ENCODE measurements around the gene TMEM201. TPM values are rescaled to one million over a fixed set of nuclear protein-coding genes. Genes with fewer than 3 reads are reported as not detected.

TMEM201 gene
- total and polyA plus RNA-seq, 2 of the 8 experiments (the other 6 are each of a cell fraction or from before 2014, with no cell fraction given) = 8.2 to 27.1 TPM

DNA sequence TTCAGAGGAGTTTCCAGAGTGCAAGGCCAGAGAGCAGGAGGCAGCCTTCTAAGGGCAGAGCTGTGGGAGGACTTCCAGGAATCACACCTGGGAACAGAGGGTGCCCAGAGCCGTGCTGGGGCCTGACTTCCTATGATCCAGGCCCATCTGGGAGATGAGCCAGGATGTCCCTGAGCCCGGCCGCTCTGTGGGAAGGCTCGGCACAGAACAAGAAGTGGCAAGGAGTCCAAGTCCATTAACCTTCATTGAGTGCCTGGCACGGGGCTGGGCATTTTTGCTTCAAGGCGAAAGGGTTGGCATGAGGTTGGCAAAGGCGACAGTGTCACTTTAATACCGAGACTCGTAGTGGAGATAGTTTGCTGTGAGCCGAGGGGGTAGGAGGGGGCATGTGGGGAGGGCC is 18.2 kb downstream of the TMEM201 start:
- Histone ChIP-seq H3K9me3 (ENCODE audit: insufficient read depth in 2 of 2, low read depth in 1 of 2, low read length in 1 of 2) (no peaks in the 10 kb centered on the region), H3K9ac (replicated peaks in 1 of 4; ENCODE audit: extremely low read depth in 1 of 4, low read depth in 3 of 4, low read length in 3 of 4) (no peak overlapping the region), H2BK20ac (ENCODE audit: low read length) (no peak overlapping the region), H3K14ac (ENCODE audit: insufficient read length) (no peak overlapping the region), H2AK5ac (ENCODE audit: low read depth, low read length) (no peak overlapping the region), H2AFZ (ENCODE audit: low read length) (no peak overlapping the region), H3K27ac (ENCODE audit: low read depth, low read length) (no peak overlapping the region), H3K27me3 (replicated peaks in 1 of 4; ENCODE audit: control insufficient read depth in 3 of 4, extremely low read depth in 1 of 4, insufficient read depth in 3 of 4, low read length in 3 of 4) (no peaks in the 10 kb centered on the region), H3K18ac (ENCODE audit: extremely low read depth, low read length) (no peak overlapping the region), H3K79me1 (ENCODE audit: low read depth, low read length) (no peaks in the 10 kb centered on the region; the same call in 1 of the 2 replicates), H3K79me2 (ENCODE audit: control insufficient read depth in 1 of 2, insufficient read depth in 2 of 2, low read length in 2 of 2) (no peaks in the 10 kb centered on the region), H2BK12ac (ENCODE audit: low read depth, low read length) (no peak overlapping the region), H3K4ac (replicated peaks; ENCODE audit: insufficient read length, low read depth, low read length) (no peak overlapping the region), H3K23ac (ENCODE audit: insufficient read length) (no peak overlapping the region), H3K4me1 (replicated peaks in 1 of 4; ENCODE audit: control insufficient read depth in 3 of 4, insufficient read depth in 4 of 4, low read length in 3 of 4) (no peaks in the 10 kb centered on the region; a peak in 1 of 7 replicates), H3K23me2 (ENCODE audit: low read depth, low read length) (no peaks in the 10 kb centered on the region), H3K4me3 (ENCODE audit: extremely low read depth in 1 of 4, insufficient read depth in 2 of 4, low read depth in 3 of 4, low read length in 4 of 4) (no peak overlapping the region), H3K56ac (replicated peaks; ENCODE audit: insufficient read length, low read depth, low read length) (no peak overlapping the region), H2BK5ac (ENCODE audit: low read depth, low read length) (no peak overlapping the region), H3K4me2 (ENCODE audit: insufficient read depth in 1 of 2, low read depth in 2 of 2, low read length in 2 of 2) (no peak overlapping the region), H4K8ac (ENCODE audit: extremely low read depth, insufficient read depth, low read length) (no peak overlapping the region), H4K20me1 (replicated peaks in 1 of 2; ENCODE audit: control insufficient read depth in 1 of 2, insufficient read depth in 2 of 2, low read length in 2 of 2) (peaks cover 3 to 12% of the 10 kb centered on the region in 2 experiments), H2BK15ac (ENCODE audit: low read length) (no peak overlapping the region), H4K5ac (ENCODE audit: insufficient read length, low read depth, low read length) (no peak overlapping the region), H3K36me3 (ENCODE audit: control insufficient read depth in 2 of 4, insufficient read depth in 4 of 4, low read length in 3 of 4) (peaks cover 4 to 29% (median 13%) of the 10 kb centered on the region in 4 experiments; a peak in 5 of 8 replicates), H4K91ac (replicated peaks; ENCODE audit: insufficient read length, low read length) (no peak overlapping the region), H2BK120ac (replicated peaks; ENCODE audit: low read depth, low read length) (no peak overlapping the region)
- DNase-seq (ENCODE audit: low read depth in 1 of 2, low spot score in 2 of 2) (no peak), FAIRE-seq (no peak)
- 89% methylated on average over 10 of the region's 10 CpGs; no CpG with 5 or more reads in 1 of the 2 experiments for WGBS, 2 experiments (ENCODE audit: extremely low coverage in 1 of 2, insufficient coverage in 1 of 2, insufficient read length in 1 of 2, insufficient replicate concordance in 2 of 2, low coverage in 1 of 2, low lambda C conversion rate in 2 of 2, missing lambda C conversion rate in 1 of 2)
- ChIA-PET POLR2A (ENCODE audit: partially characterized antibody) (interaction anchor here (1.4 to 2.4 kb wide), 3 partner anchors 9 to 14 kb away, joined by 3 to 8 read pairs (median 4); no protein-coding TSS in a partner anchor), CTCF (ENCODE audit: partially characterized antibody) (interaction anchor here (1.5 to 6.2 kb wide), 2 partner anchors 10 to 372 kb away, joined by 3 to 32 read pairs; no protein-coding TSS in a partner anchor)
- TF ChIP-seq CEBPB (IDR thresholded peaks at IDR 0.05; ENCODE audit: low read depth, low read length) (no peak), SP2 (IDR thresholded peaks at IDR 0.05; ENCODE audit: low read length) (no peak), GABPA (IDR thresholded peaks at IDR 0.05; ENCODE audit: borderline replicate concordance, insufficient read depth, low read length) (no peak), BRCA1 (IDR thresholded peaks at IDR 0.05; ENCODE audit: low read depth, low read length) (no peak), NRF1 (IDR thresholded peaks at IDR 0.05; ENCODE audit: low read depth, low read length) (no peak), SIX5 (IDR thresholded peaks at IDR 0.05; ENCODE audit: low read depth, low read length) (no peak), SIRT6 (IDR thresholded peaks at IDR 0.05; ENCODE audit: low read length) (no peak), PHF8 (conservative IDR thresholded peaks at IDR 0.05; ENCODE audit: low read depth, low read length) (no peak), KDM1A (IDR thresholded peaks at IDR 0.05; ENCODE audit: borderline replicate concordance, low read length) (no peak), TCF12 (IDR thresholded peaks at IDR 0.05; ENCODE audit: low read depth, low read length) (no peak), CTBP2 (IDR thresholded peaks at IDR 0.05; ENCODE audit: borderline replicate concordance, insufficient read depth, insufficient read length, low read length) (no peak), TAF7 (optimal IDR thresholded peaks at IDR 0.05; ENCODE audit: borderline replicate concordance, low read depth, low read length) (no peak), RXRA (IDR thresholded peaks at IDR 0.05; ENCODE audit: insufficient read depth, low read depth, low read length) (no peak)
- TF ChIP-seq, protein P1, sequence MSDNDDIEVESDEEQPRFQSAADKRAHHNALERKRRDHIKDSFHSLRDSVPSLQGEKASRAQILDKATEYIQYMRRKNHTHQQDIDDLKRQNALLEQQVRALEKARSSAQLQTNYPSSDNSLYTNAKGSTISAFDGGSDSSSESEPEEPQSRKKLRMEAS (IDR thresholded peaks at IDR 0.05) = no peak
